Measurements from ENCODE around the gene MYBPHL. TPM values are rescaled to one million over a fixed set of nuclear protein-coding genes. Genes with fewer than 3 reads are reported as not detected.

The MYBPHL gene
- polyA plus RNA-seq, 1 of the 3 experiments (the other 2 are of a cell fraction): 0.07 TPM

- Histone ChIP-seq H3K4me2 (peak overlapping the region; percentile 58), H3K9me3 (no peaks in the 10 kb centered on the region), H3K9ac (no peak overlapping the region; the same call in 1 of the 2 replicates), H3K79me2 (ENCODE audit: insufficient read depth) (no peaks in the 10 kb centered on the region), H4K20me1 (ENCODE audit: insufficient read depth) (no peaks in the 10 kb centered on the region), H3K36me3 (replicated peaks in 1 of 2; ENCODE audit: control insufficient read depth in 1 of 2, insufficient read depth in 2 of 2, low read length in 1 of 2) (no peaks in the 10 kb centered on the region), H3K9me2 (no peaks in the 10 kb centered on the region), H3K27ac (ENCODE audit: low read depth in 2 of 2, low read length in 1 of 2) (peak overlapping the region; percentile 70 to 85), H3K4me3 (ENCODE audit: low read depth in 2 of 2, low read length in 1 of 2) (no peak overlapping the region), H3F3A (replicated peaks; ENCODE audit: insufficient read depth) (peaks cover 9% of the 10 kb centered on the region), H3K4me1 (ENCODE audit: control insufficient read depth in 1 of 2, insufficient read depth in 2 of 2, low read depth in 1 of 2, low read length in 1 of 2) (peaks cover 9 to 20% of the 10 kb centered on the region in 2 experiments), H3K27me3 (ENCODE audit: insufficient read depth) (no peaks in the 10 kb centered on the region), H2AFZ (ENCODE audit: low read depth) (peak overlapping the region; percentile 67)
- ChIA-PET CTCF (interaction anchor here (1.2 to 1.6 kb wide), 2 partner anchors 200 to 233 kb away, joined by 4 read pairs; no protein-coding TSS in a partner anchor), POLR2A (no interaction called here)
- 60% methylated on average over 9 of the region's 11 CpGs for WGBS (ENCODE audit: low lambda C conversion rate)
- TF ChIP-seq, protein P1, sequence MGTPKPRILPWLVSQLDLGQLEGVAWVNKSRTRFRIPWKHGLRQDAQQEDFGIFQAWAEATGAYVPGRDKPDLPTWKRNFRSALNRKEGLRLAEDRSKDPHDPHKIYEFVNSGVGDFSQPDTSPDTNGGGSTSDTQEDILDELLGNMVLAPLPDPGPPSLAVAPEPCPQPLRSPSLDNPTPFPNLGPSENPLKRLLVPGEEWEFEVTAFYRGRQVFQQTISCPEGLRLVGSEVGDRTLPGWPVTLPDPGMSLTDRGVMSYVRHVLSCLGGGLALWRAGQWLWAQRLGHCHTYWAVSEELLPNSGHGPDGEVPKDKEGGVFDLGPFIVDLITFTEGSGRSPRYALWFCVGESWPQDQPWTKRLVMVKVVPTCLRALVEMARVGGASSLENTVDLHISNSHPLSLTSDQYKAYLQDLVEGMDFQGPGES (IDR thresholded peaks at IDR 0.05; ENCODE audit: low read depth, low read length): no peak
- TF ChIP-seq FOXM1 (IDR thresholded peaks at IDR 0.05; ENCODE audit: low read depth): no peak
- TF ChIP-seq FOXJ3 (CRISPR knock-in tag; IDR thresholded peaks at IDR 0.05): no peak
- 0 out of 2 replicates have a peak, but pooled peaks have one; percentile 33 for TF ChIP-seq TCF12 (IDR thresholded peaks at IDR 0.05)
- TF ChIP-seq SIN3A (IDR thresholded peaks at IDR 0.05; ENCODE audit: borderline replicate concordance, low read depth, low read length): no peak
- no peak for TF ChIP-seq RAD21 (IDR thresholded peaks at IDR 0.05; ENCODE audit: low read length)
- TF ChIP-seq NFIC (IDR thresholded peaks at IDR 0.05; ENCODE audit: borderline replicate concordance): peak; percentile 20; the same call in 1 of the 2 replicates
- TF ChIP-seq NRF1 (IDR thresholded peaks at IDR 0.05; ENCODE audit: low read depth, low read length): no peak
- no peak for TF ChIP-seq CHD2 (IDR thresholded peaks at IDR 0.05; ENCODE audit: low read length, partially characterized antibody)
- TF ChIP-seq SMC3 (IDR thresholded peaks at IDR 0.05; ENCODE audit: low read depth, low read length): no peak
- 0 out of 2 replicates have a peak, but pooled peaks have one; percentile 35 for TF ChIP-seq TEAD4 (IDR thresholded peaks at IDR 0.05; ENCODE audit: borderline replicate concordance, insufficient read depth)
- no peak for TF ChIP-seq TAF1 (IDR thresholded peaks at IDR 0.05; ENCODE audit: borderline replicate concordance, low read depth, low read length)
- TF ChIP-seq, protein P2, sequence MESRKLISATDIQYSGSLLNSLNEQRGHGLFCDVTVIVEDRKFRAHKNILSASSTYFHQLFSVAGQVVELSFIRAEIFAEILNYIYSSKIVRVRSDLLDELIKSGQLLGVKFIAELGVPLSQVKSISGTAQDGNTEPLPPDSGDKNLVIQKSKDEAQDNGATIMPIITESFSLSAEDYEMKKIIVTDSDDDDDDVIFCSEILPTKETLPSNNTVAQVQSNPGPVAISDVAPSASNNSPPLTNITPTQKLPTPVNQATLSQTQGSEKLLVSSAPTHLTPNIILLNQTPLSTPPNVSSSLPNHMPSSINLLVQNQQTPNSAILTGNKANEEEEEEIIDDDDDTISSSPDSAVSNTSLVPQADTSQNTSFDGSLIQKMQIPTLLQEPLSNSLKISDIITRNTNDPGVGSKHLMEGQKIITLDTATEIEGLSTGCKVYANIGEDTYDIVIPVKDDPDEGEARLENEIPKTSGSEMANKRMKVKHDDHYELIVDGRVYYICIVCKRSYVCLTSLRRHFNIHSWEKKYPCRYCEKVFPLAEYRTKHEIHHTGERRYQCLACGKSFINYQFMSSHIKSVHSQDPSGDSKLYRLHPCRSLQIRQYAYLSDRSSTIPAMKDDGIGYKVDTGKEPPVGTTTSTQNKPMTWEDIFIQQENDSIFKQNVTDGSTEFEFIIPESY (IDR thresholded peaks at IDR 0.05; ENCODE audit: borderline replicate concordance, low read depth): no peak
- TF ChIP-seq MXI1 (IDR thresholded peaks at IDR 0.05; ENCODE audit: low read depth, low read length): no peak; the same call in 1 of the 2 replicates
- peak; percentile 48 for TF ChIP-seq GATA2 (CRISPR knock-in tag; IDR thresholded peaks at IDR 0.05)
- TF ChIP-seq MAX (IDR thresholded peaks at IDR 0.05; ENCODE audit: low read depth): peak; percentile 57; the same call in 1 of the 2 replicates
- TF ChIP-seq EP300 (IDR thresholded peaks at IDR 0.05; ENCODE audit: borderline replicate concordance in 1 of 2, low read depth in 1 of 2, low read length in 1 of 2): 0 out of 4 replicates have a peak, but pooled peaks of 1 of the 2 experiments have one; percentile 13
- TF ChIP-seq GABPA (IDR thresholded peaks at IDR 0.05; ENCODE audit: low read depth): no peak
- no peak for TF ChIP-seq ELF1 (IDR thresholded peaks at IDR 0.05)
- no peak for TF ChIP-seq YY1 (IDR thresholded peaks at IDR 0.05; ENCODE audit: low read depth)
- no peak for TF ChIP-seq FOSL2 (IDR thresholded peaks at IDR 0.05; ENCODE audit: borderline replicate concordance, low read depth)
- TF ChIP-seq, protein P3, sequence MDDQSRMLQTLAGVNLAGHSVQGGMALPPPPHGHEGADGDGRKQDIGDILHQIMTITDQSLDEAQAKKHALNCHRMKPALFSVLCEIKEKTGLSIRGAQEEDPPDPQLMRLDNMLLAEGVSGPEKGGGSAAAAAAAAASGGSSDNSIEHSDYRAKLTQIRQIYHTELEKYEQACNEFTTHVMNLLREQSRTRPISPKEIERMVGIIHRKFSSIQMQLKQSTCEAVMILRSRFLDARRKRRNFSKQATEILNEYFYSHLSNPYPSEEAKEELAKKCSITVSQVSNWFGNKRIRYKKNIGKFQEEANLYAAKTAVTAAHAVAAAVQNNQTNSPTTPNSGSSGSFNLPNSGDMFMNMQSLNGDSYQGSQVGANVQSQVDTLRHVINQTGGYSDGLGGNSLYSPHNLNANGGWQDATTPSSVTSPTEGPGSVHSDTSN (IDR thresholded peaks at IDR 0.05): no peak
- no peak for TF ChIP-seq POLR2AphosphoS5 (IDR thresholded peaks at IDR 0.05; ENCODE audit: low read depth, low read length)
- peak; percentile 51 for DNase-seq
These were observed 7.9 kb downstream of the MYBPHL start for GRCh38 chr1:109298666-109299557.
